Nucleus accumbens (tissue), 56 donors: ENCODE measurements around the gene TAAR5.
A peak's percentile ranks its signal among the peaks of the same experiment; 100 is the strongest.
"Not testable (repeated sequence)": the region's sequence is repeated elsewhere in the genome, so short reads cannot be mapped to it uniquely, and the experiment has no call there.

Experiments
- DNase-seq, 56 donors: peaks; one replicate each; lab custom pipeline; 2025; lab: John Stamatoyannopoulos, UW

TAAR5 gene

GRCh38 chr6:132571774-132572173 is 17.8 kb downstream of the TAAR5 start:
- DNase-seq: no peak

DNA sequence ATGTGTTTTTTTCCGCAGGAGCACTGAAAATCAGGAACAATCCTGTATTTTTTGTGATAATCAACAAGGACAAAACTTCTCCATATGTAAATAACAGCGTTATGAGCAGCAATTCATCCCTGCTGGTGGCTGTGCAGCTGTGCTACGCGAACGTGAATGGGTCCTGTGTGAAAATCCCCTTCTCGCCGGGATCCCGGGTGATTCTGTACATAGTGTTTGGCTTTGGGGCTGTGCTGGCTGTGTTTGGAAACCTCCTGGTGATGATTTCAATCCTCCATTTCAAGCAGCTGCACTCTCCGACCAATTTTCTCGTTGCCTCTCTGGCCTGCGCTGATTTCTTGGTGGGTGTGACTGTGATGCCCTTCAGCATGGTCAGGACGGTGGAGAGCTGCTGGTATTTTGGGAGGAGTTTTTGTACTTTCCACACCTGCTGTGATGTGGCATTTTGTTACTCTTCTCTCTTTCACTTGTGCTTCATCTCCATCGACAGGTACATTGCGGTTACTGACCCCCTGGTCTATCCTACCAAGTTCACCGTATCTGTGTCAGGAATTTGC is 19.2 kb downstream of the TAAR5 start, which contains the start of gene TAAR6:
TSS of gene TAAR6 (plus strand) at position 102 of the 557 bp plus-strand sequence. CDS start at position 102, 0 bp downstream.
- DNase-seq: peak in 48 of 56 donors; percentile 4 to 74 (median 32)

DNA sequence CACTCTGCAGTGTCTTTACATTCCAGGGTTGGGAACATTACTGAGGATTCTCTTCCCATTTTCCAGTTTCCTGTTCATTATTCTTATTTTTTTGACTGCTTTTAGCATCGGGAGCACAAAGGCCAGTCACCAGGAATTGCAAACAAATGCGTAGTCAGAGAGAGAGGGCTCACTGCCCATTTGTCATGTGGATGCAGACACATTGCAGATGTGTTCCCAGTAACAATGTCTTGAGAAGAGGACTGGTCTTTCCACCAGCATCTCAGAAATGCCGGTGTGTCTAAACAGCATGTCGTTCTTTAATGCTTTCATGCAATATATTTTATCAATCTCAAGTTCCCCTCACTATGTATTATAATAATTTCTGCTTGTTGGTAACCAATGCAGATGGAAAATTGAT is 20.4 kb downstream of the TAAR5 start:
- DNase-seq: peak in 44 of 56 donors; percentile 2 to 80 (median 46)

DNA sequence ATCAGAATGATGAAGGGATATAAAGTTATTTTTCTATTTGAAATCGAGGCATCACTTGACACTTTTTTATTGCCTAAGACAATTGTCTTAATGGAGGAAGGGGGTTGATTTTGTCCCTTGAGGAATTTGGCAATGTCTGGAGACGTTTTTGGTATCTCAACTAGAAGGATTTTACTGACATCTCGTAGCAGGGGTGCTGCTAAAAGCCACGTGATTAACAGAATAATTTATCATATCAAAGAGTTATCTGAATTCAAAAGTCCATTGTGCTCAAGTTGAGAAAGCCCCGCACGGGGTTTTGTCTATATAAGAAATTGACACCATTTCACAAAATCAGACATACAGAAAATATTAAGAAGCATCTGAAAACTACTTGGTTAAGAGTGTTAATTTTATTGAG is 20.9 kb downstream of the TAAR5 start:
- no peak for DNase-seq

- DNase-seq: no peak
Observed at GRCh38 chr6:132567566-132567965, 22.0 kb downstream of the TAAR5 start.

GRCh38 chr6:132566404-132566803 is 23.1 kb downstream of the TAAR5 start:
- DNase-seq: no peak

GRCh38 chr6:132560087-132560486 is 29.5 kb downstream of the TAAR5 start:
- not testable (repeated sequence) for DNase-seq

GRCh38 chr6:132552372-132552771 is 37.2 kb downstream of the TAAR5 start, which contains the start of gene TAAR8:
TAAR8 (plus strand) TSS chr6:132552672; CDS start chr6:132552693, 21 bp downstream.
- DNase-seq: no peak

DNA sequence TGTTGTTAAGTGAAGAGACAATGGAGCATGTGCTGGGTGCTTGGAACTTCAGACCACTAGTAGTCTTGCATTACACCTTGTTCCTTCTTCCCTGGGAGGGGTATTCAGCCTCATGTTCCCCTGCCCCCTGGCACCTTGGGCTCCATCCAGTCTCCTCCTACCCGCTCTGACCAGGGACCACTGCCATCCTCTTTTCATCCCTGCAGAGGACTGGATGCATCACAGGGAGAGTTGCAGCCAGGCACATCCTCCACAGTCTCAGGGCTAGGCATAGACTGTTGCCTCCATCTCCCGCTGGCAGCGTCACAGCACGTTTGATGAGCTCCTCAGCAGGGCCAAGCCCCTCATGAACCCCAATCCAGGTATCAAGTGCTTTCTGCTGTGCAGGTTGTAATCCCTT is 38.3 kb downstream of the TAAR5 start:
- no peak for DNase-seq

GRCh38 chr6:132548746-132549463 is 40.6 kb downstream of the TAAR5 start:
- no peak for DNase-seq

DNA sequence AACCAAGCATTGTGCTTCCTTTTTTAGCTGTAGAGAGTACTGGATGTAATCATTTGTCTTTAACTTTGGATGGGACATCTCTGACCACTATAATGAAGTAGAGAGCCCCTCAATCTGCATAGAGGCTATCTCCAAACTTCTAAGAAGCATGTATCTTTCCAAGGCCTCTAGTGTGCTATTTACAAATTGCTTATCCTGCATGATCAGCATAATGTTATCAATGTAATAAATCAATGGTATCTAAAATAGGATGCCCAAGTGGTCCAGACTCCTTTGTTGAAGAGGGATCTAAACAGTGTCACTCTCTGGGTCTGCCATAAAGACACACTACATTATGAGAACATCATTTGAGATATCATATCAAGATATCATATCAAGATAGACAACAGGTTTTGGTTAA is 44.7 kb downstream of the TAAR5 start:
- DNase-seq: no peak
